ENCODE data around the gene BTN1A1. TPM values are rescaled to one million over a fixed set of nuclear protein-coding genes. Genes with fewer than 3 reads are reported as not detected.

The BTN1A1 gene
- polyA plus RNA-seq, 3 donors = not detected

- H3K27ac ChIP-seq (ENCODE audit: low read depth, low read length) = no peak overlapping the region
- WGBS, 3 donors = 82 to 88% (median 87%) methylated on average over 10 of the region's 10 CpGs
Observed at GRCh38 chr6:26552205-26552604, 52.1 kb downstream of the BTN1A1 start.

DNA sequence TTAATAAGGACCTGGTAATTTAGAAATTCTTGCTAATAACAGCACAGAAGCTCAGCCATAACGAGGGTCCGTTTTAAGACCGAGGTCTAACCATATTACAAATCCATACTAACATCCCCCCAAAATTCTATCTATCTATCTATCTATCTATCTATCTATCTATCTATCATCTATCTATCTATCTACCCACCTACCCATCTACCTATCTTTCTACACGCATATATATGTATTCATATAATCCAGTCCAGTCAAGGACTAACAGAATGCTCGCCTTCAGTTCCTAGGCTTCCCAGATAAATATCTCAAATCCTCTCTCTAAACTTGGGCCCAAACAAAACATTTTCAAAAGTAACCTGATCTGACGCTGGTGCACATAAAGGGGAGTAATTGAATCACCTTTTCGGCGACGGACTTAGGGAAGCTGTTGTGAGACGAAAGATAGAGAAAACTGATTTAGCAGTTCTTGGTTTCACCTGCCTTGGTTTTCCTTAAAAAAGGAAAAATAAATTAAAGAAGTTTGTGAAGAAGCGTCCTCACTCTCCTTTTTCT, 52.6 kb downstream of the BTN1A1 start:
- 44 to 51% (median 48%) methylated on average over 11 of the region's 11 CpGs for WGBS, 3 donors
- no peak overlapping the region for H3K27ac ChIP-seq (ENCODE audit: low read depth, low read length)

- H3K27ac ChIP-seq (ENCODE audit: low read depth, low read length) = no peak overlapping the region
- WGBS, 3 donors = 0 to 1% (median 1%) methylated on average over 13 of the region's 13 CpGs
Observed at GRCh38 chr6:26553264-26553634, 53.1 kb downstream of the BTN1A1 start.

- WGBS, 3 donors = 0 to 1% (median 0%) methylated on average over 19 of the region's 19 CpGs
- no peak overlapping the region for H3K27ac ChIP-seq (ENCODE audit: low read depth, low read length)
Observed at GRCh38 chr6:26553635-26554446, 53.7 kb downstream of the BTN1A1 start.

DNA sequence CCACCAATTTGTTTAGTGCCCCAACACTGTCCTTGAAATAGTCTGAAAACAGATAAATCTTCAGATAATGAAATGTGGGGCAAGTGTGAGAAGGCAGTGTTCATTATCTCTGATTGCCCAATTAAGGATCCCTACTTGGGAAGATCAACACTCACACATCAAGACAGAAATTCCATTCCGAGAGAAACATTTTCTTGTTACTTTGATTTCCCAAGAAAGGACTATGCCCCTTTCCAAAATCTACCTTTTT, 54.3 kb downstream of the BTN1A1 start:
- 6 to 16% (median 13%) methylated on average over 1 of the region's 1 CpG for WGBS, 3 donors
- H3K27ac ChIP-seq (ENCODE audit: low read depth, low read length) = no peak overlapping the region

DNA sequence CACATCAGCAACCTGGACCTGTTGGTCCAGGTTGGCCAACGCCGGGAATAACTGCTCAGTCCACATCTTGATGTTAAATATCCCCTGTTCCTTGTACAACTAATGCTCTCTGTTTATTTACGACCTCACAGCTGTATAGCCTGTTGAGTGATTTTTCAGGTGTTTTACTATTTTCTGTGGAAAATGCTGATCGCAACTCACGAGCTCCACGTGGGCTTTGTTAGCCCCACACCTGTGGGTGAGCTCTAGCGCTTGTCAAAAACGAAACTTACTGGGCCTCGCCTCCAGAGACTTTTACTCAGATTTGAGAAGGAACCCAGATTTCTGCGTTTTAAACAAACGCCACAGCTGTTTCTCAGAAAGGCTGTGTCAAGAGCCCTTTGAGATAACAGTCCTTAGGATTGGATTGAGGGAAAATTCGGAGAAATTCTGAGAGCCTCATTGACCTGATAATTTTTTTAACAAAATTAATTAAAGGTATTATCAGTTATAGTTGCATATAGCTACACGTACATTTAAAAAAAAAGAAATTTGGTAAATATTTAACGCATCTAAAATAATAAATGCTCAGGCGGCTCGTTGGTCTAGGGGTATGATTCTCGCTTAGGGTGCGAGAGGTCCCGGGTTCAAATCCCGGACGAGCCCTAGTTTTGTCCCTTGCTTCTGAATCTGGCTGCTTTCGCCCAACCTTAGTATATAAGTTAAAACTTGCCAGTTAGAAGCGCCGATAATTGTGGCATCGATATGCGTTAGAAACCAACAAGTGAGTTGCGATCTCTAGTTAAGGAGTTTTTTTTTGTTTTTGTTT, 54.8 kb downstream of the BTN1A1 start:
- 6 to 12% (median 11%) methylated on average over 27 of the region's 27 CpGs for WGBS, 3 donors

DNA sequence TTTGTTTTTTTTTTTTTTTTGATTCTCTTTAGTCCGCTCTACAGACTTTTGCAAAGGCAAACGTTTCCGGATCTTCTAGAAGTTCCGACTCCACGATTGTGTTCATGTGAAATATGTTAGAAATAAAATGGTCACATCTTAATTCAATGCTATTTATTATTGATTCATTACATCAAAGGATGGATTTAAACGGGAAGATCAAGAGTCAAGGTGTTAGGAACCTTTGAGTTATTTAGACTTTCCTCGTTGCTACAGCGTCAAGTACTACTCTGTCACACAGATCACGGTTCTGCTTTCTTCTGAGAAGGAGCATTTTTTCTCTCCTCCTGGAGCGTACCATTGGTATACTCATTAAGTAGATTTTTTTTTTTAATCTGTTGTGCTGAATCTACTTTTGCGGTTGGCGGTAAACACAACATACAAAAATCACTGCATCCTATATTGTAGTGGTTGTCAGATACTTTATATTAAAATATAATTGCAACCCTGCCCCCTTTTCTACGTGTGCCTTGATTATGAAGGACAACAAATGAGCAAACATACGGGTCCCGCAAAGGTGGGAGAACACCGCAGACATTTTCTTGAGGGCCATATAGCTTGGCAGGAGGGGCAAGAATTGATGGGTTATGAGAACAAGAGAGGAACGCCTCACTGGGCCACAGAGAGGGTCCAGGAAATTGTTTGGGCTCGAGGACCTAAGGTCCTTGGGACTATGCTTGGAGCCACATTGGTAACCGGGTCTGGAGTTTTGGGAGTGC, 55.6 kb downstream of the BTN1A1 start:
- WGBS, 3 donors = 44 to 56% (median 55%) methylated on average over 19 of the region's 19 CpGs
- H3K27ac ChIP-seq (ENCODE audit: low read depth, low read length) = no peak overlapping the region

More for the DNA sequence above, 54.8 kb downstream of the BTN1A1 start:
- no peak overlapping the region for H3K27ac ChIP-seq (ENCODE audit: low read depth, low read length)

GRCh38 chr6:26556263-26557070, 56.4 kb downstream of the BTN1A1 start:
- 30 to 42% (median 36%) methylated on average over 16 of the region's 16 CpGs for WGBS, 3 donors
- no peak overlapping the region for H3K27ac ChIP-seq (ENCODE audit: low read depth, low read length)

Other genes starting within 250 kb of the BTN1A1 start
- gene BTN3A2, start 135.1 kb upstream of the BTN1A1 start, polyA plus RNA-seq = 10 to 100 TPM; 13.0 to 22.0 (median 15.6) TPM
- gene BTN2A2, start 117.2 kb upstream of the BTN1A1 start, polyA plus RNA-seq = 1 to 10 TPM; 2.4 to 4.5 (median 4.2) TPM
- 10 to 100 TPM in 2 of 3 donors, 1 to 10 TPM in 1; 9.8 to 12.8 (median 12.8) TPM for gene BTN3A1, start 98.0 kb upstream of the BTN1A1 start, polyA plus RNA-seq
- gene BTN3A3, start 59.8 kb upstream of the BTN1A1 start, polyA plus RNA-seq = 10 to 100 TPM in 2 of 3 donors, 1 to 10 TPM in 1; 7.2 to 13.2 (median 10.1) TPM
- gene BTN2A1, start 42.3 kb upstream of the BTN1A1 start, polyA plus RNA-seq = 10 to 100 TPM in 1 of 3 donors, 1 to 10 TPM in 2; 7.9 to 13.3 (median 9.8) TPM
- 10 to 100 TPM; 21.4 to 49.5 (median 38.5) TPM for gene HMGN4, start 38.1 kb downstream of the BTN1A1 start, polyA plus RNA-seq
- 10 to 100 TPM in 2 of 3 donors, 1 to 10 TPM in 1; 8.1 to 16.3 (median 11.8) TPM for gene ABT1, start 96.7 kb downstream of the BTN1A1 start, polyA plus RNA-seq
- 1 to 10 TPM; 3.8 to 7.2 (median 4.3) TPM for gene ZNF322, start 159.4 kb downstream of the BTN1A1 start, polyA plus RNA-seq

Data from adipose tissue (tissue), 3 donors.